IMR-90 (cell line): ENCODE measurements around the gene HOXB7.
A peak's percentile ranks its signal among the peaks of the same experiment; 100 is the strongest.

ENCODE experiments used
- BHLHE40 ChIP-seq: fragments of 150-350 bp; IDR thresholded peaks from 2 replicates; pipeline ENCODE4 v1.6.1; 2016; ENCODE audit warnings: mild to moderate bottlenecking, low read depth, low read length
- CEBPB ChIP-seq: IDR thresholded peaks from 2 replicates; pipeline ENCODE4 v1.6.1; 2012; ENCODE audit warnings: low read depth, low read length, improper control_type of control experiment
- CHD1 ChIP-seq: IDR thresholded peaks from 2 replicates; pipeline ENCODE4 v1.6.1; 2012; ENCODE audit warnings: low read depth, low read length, improper control_type of control experiment
- CTCF ChIP-seq: conservative IDR thresholded peaks from 2 replicates; pipeline ENCODE4 v1.5.1; 2012; ENCODE audit warnings: mild to moderate bottlenecking, low read depth, low read length, improper control_type of control experiment
- FOS ChIP-seq: fragments of 150-350 bp; IDR thresholded peaks from 2 replicates; pipeline ENCODE4 v1.6.1; 2016; ENCODE audit warnings: low read depth, low read length
- MAFK ChIP-seq: IDR thresholded peaks from 2 replicates; pipeline ENCODE4 v1.6.1; 2012; ENCODE audit warnings: low read depth, low read length, improper control_type of control experiment
- MXI1 ChIP-seq: IDR thresholded peaks from 2 replicates; pipeline ENCODE4 v1.6.1; 2012; ENCODE audit warnings: low read depth, mild to moderate bottlenecking, low read length, moderate library complexity, borderline replicate concordance
- POLR2A ChIP-seq: IDR thresholded peaks from 2 replicates; pipeline ENCODE4 v1.6.1; 2012; ENCODE audit warnings: mild to moderate bottlenecking, low read depth, low read length
- RAD21 ChIP-seq: IDR thresholded peaks from 2 replicates; pipeline ENCODE4 v1.6.1; 2012; ENCODE audit warnings: low read length, improper control_type of control experiment
- RCOR1 ChIP-seq: IDR thresholded peaks from 2 replicates; pipeline ENCODE4 v1.6.1; 2012; ENCODE audit warnings: mild to moderate bottlenecking, low read length, improper control_type of control experiment; ENCODE audit not compliant: insufficient replicate concordance
- RFX5 ChIP-seq: IDR thresholded peaks from 2 replicates; pipeline ENCODE4 v1.8.0; 2012; ENCODE audit warnings: low read depth, mild to moderate bottlenecking, low read length, moderate library complexity
- TF ChIP-seq, protein P1 (sequence below): fragments of 150-350 bp; IDR thresholded peaks from 2 replicates; pipeline ENCODE4 v1.6.1; 2016; ENCODE audit warnings: low read depth, mild to moderate bottlenecking, low read length, moderate library complexity, borderline replicate concordance
- TF ChIP-seq, protein P2 (sequence below): fragments of 150-350 bp; IDR thresholded peaks from 2 replicates; pipeline ENCODE4 v1.6.1; 2017; ENCODE audit warnings: mild to moderate bottlenecking, antibody characterized with exemption, low read length, low read depth

DNA sequence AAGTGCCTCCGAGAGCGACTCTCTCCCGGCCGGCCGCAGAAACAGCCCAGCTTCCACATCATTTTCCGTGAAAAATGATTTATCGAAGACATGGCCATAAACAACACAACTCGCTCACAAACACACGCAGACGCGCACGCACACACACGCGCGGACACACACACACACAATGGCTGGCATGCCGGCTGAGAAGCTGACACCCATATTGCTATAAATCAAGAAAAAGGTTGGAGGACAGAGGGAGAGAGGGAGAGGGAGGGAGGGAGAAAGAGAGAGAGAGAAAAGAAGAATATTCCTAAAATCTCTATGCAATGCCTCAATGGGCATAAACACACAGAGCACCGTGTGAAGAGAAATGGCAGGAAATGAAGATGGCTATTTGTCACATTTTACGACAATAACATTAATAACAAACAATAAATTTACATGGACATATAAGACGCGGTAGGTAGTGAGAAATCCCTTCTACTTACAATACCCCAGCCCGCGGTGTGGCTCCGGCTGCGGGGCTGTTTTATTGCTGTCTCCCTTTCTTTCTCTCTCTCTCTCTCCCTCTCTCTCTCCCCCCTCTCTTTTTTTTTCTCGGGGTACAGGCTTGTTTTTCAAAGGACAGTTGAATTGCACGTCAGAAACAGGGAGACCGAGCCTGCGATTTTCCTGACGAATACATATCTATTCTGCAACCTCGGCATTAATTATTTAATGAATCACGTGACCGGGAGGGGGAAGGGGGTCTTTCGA is 42.1 kb downstream of the HOXB7 start:
- TF ChIP-seq RCOR1: no peak
- no peak for TF ChIP-seq CTCF
- TF ChIP-seq RFX5: no peak
- TF ChIP-seq BHLHE40: peak; percentile 48
- TF ChIP-seq POLR2A: no peak
- no peak for TF ChIP-seq MXI1
- TF ChIP-seq, protein P1, sequence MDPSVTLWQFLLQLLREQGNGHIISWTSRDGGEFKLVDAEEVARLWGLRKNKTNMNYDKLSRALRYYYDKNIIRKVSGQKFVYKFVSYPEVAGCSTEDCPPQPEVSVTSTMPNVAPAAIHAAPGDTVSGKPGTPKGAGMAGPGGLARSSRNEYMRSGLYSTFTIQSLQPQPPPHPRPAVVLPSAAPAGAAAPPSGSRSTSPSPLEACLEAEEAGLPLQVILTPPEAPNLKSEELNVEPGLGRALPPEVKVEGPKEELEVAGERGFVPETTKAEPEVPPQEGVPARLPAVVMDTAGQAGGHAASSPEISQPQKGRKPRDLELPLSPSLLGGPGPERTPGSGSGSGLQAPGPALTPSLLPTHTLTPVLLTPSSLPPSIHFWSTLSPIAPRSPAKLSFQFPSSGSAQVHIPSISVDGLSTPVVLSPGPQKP: no peak
- TF ChIP-seq RAD21: no peak
- TF ChIP-seq, protein P2, sequence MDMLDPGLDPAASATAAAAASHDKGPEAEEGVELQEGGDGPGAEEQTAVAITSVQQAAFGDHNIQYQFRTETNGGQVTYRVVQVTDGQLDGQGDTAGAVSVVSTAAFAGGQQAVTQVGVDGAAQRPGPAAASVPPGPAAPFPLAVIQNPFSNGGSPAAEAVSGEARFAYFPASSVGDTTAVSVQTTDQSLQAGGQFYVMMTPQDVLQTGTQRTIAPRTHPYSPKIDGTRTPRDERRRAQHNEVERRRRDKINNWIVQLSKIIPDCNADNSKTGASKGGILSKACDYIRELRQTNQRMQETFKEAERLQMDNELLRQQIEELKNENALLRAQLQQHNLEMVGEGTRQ: peak; percentile 74
- TF ChIP-seq CEBPB: no peak
- TF ChIP-seq MAFK: peak; percentile 78
- TF ChIP-seq FOS: no peak
- no peak for TF ChIP-seq CHD1
